ENCODE data around the gene SLC15A1.

DNA sequence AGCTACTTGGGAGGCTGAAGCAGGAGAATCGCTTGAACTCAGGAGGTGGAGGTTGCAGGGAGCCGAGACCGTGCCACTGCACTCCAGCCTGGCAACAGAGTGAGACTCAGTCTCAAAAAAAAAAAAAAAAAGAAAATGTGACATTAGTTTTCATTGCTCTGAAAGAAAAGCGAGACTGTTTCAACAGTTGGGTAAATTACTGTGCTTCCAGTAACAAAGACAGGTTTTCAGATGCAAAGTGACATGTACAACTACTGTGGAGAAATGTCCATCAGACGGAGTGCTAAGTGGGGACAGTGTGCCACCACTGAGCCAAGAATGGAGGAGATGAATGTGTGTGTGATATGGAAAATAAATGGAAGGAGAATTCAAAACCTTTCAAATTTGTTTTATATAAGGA lies 24.2 kb upstream of the SLC15A1 start:
- TF ChIP-seq, protein P1, sequence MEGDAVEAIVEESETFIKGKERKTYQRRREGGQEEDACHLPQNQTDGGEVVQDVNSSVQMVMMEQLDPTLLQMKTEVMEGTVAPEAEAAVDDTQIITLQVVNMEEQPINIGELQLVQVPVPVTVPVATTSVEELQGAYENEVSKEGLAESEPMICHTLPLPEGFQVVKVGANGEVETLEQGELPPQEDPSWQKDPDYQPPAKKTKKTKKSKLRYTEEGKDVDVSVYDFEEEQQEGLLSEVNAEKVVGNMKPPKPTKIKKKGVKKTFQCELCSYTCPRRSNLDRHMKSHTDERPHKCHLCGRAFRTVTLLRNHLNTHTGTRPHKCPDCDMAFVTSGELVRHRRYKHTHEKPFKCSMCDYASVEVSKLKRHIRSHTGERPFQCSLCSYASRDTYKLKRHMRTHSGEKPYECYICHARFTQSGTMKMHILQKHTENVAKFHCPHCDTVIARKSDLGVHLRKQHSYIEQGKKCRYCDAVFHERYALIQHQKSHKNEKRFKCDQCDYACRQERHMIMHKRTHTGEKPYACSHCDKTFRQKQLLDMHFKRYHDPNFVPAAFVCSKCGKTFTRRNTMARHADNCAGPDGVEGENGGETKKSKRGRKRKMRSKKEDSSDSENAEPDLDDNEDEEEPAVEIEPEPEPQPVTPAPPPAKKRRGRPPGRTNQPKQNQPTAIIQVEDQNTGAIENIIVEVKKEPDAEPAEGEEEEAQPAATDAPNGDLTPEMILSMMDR (IDR thresholded peaks at IDR 0.05), result no peak
- no peak for TF ChIP-seq POLR2A (IDR thresholded peaks at IDR 0.05)
